ENCODE measurements around the gene RPS19BP1.
"Not testable (repeated sequence)": the region's sequence is repeated elsewhere in the genome, so short reads cannot be mapped to it uniquely, and the experiment has no call there.

The RPS19BP1 gene

GRCh38 chr22:39510529-39511149 is 21.9 kb downstream of the RPS19BP1 start:
- DNase-seq: no peak

- DNase-seq: no peak
Measured at GRCh38 chr22:39508393-39508792, 24.2 kb downstream of the RPS19BP1 start.

GRCh38 chr22:39507021-39507420 is 25.5 kb downstream of the RPS19BP1 start:
- not testable (repeated sequence) for DNase-seq

GRCh38 chr22:39504071-39504470 is 28.5 kb downstream of the RPS19BP1 start:
- no peak for DNase-seq

GRCh38 chr22:39503630-39504029 is 28.9 kb downstream of the RPS19BP1 start:
- DNase-seq: no peak

GRCh38 chr22:39502789-39503409 is 29.6 kb downstream of the RPS19BP1 start:
- DNase-seq: peak; percentile 37

- peak; percentile 98 for DNase-seq
Measured at GRCh38 chr22:39502109-39502788, 30.3 kb downstream of the RPS19BP1 start, which contains the start of gene MIEF1. Gene MIEF1 (plus strand): TSS chr22:39502290. CDS start chr22:39511295, 9,005 bp downstream.

- DNase-seq: peak; percentile 66
Measured at GRCh38 chr22:39501644-39502108, 30.9 kb downstream of the RPS19BP1 start.

GRCh38 chr22:39500101-39500500 is 32.4 kb downstream of the RPS19BP1 start:
- DNase-seq: no peak

GRCh38 chr22:39498802-39499201 is 33.7 kb downstream of the RPS19BP1 start:
- no peak for DNase-seq

GRCh38 chr22:39498368-39498767 is 34.2 kb downstream of the RPS19BP1 start:
- DNase-seq: no peak

GRCh38 chr22:39497429-39497828 is 35.1 kb downstream of the RPS19BP1 start:
- DNase-seq: no peak

GRCh38 chr22:39496131-39496838 is 36.3 kb downstream of the RPS19BP1 start:
- peak; percentile 86 for DNase-seq

- DNase-seq: no peak
Measured at GRCh38 chr22:39494471-39495120, 38.0 kb downstream of the RPS19BP1 start.

GRCh38 chr22:39493759-39494158 is 38.8 kb downstream of the RPS19BP1 start:
- no peak for DNase-seq

- DNase-seq: no peak
Measured at GRCh38 chr22:39492186-39492585, 40.4 kb downstream of the RPS19BP1 start.

- DNase-seq: no peak
Measured at GRCh38 chr22:39491696-39492095, 40.9 kb downstream of the RPS19BP1 start.

GRCh38 chr22:39490966-39491680 is 41.4 kb downstream of the RPS19BP1 start:
- no peak for DNase-seq

- peak; percentile 87 for DNase-seq
Measured at GRCh38 chr22:39490135-39490798, 42.3 kb downstream of the RPS19BP1 start.

GRCh38 chr22:39489094-39490068 is 43.2 kb downstream of the RPS19BP1 start:
- peak; percentile 34 for DNase-seq
